ENCODE measurements around the gene DENND4A. TPM values are rescaled to one million over a fixed set of nuclear protein-coding genes. Genes with fewer than 3 reads are reported as not detected.
"Not testable (repeated sequence)": the region's sequence is repeated elsewhere in the genome, so short reads cannot be mapped to it uniquely, and the experiment has no call there.

The DENND4A gene
- total RNA-seq, 1 donor: 35.0 TPM

DNA sequence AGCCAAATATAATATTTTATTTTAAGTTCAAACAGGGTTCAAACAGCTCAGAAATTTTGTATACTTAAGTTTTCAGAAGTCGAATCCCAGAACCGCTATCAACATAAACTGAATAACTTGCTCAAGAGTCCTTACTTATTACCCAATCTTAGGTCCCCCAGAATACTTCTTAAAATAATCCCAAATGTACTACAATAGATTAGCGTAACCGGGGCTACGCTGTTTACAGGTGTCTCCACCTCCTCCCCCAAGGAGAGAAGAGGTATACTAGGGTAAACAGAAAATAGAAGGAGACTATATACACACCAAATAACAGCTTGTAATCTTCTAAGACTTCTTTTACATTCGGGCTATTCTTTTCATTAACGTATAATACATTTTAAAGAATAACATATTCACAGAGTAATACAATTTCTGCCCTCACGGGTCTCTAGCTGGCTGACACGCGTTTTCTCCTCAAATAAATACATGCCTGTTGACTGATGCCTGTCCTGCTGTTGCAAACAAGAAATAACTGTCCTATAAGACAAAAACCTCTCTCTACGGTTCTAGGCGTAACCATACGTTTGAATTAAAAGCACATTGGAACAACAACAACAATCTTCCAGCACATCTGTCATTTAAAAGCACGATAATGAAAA is 1.3 kb downstream of the DENND4A start:
- DNase-seq (ENCODE audit: low read depth in 2 of 3, low spot score in 2 of 3): peak in 1 of 3 donors; percentile 56

DNA sequence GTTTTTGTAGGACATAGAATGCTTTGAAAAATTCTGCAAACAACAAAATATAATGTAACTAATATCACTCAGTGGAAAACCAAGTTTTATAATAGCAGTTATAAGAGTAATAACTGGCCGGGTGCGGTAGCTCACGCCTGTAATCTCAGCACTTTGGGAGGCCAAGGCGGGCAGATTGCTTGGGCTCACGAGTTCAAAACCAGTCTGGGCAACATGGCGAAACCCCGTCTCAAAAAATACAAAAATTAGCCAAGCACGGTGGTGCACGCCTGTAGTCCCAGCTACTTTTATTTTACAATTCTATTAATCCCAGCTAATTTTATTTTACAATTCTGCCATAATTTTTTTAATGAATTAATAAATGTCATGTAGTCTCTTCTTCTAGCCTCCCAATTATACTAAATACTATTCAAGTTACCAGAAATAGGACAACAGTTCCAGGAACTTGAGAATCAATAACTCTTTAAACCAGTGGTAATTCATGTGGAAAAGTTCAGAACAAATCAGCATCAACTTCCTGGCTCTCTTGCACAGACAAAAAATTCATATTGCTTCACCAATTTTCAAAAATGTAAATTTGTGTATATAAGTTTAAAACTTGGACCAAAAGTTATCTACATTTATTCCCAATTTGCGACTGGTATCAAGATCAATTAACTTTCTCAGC is 2.2 kb downstream of the DENND4A start:
- no peak for DNase-seq (ENCODE audit: low read depth in 2 of 3, low spot score in 2 of 3)

GRCh38 chr15:65789105-65789504 is 3.0 kb downstream of the DENND4A start:
- DNase-seq (ENCODE audit: low read depth in 2 of 3, low spot score in 2 of 3): no peak

DNA sequence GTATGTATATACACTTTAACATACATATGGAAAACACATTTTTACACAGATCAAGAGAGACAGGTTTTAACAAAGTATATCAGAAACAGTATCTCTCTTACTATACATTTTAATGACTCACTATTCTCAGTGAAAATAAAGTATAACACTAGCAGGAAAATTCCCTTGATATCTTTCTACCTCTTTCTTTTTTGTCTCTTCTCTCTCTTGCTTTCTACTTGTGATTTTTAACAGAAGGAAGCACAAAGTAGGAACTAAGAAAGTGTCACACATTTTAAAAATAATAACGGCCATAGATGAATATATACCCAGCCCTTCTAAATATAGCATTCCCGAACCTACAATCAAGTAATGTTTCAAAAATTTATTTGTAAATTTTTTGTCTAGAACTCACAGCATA is 4.8 kb downstream of the DENND4A start:
- no peak for DNase-seq (ENCODE audit: low read depth in 2 of 3, low spot score in 2 of 3)

GRCh38 chr15:65785151-65785550 is 6.9 kb downstream of the DENND4A start:
- DNase-seq (ENCODE audit: low read depth in 2 of 3, low spot score in 2 of 3): no peak

DNA sequence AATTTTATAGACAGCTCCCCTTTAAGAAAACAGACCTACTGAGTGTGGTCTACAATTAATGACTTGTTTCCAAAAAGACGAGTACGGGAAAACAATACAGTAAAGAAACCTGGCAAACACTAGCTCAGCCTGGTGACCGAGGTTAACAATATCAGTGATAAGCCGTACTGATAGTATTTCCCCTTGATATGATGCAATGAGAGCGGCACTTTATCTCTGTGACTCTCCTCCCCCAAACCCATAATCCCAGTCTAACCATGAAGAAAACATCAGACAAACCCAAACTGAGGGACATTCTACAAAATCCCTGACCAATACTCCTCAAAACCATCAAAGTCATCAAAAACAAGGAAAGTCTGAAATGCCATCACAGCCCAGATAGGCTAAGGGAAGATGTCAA is 8.2 kb downstream of the DENND4A start:
- no peak for DNase-seq (ENCODE audit: low read depth in 2 of 3, low spot score in 2 of 3)

DNA sequence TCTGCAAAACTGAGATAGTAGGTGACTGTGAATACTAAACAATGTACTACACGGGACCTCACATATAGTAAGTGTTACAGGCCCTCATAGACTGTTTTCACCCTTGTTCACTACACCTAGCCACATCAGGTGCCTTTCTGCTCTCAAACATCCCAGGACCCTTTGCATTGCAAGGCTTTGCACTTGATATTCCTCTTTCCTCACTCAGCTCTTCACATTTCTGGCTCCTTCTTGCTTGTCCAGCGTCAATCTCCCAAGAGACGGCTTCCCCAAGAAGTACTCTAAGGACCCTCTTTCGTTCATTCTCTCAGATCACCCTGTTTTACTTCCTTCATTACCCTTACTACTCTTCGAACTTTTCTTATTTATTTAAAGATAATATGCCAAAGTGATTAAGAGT is 10.0 kb downstream of the DENND4A start:
- DNase-seq (ENCODE audit: low read depth in 2 of 3, low spot score in 2 of 3): no peak

GRCh38 chr15:65778701-65779100 is 13.4 kb downstream of the DENND4A start:
- not testable (repeated sequence) for DNase-seq (ENCODE audit: low read depth in 2 of 3, low spot score in 2 of 3)

DNA sequence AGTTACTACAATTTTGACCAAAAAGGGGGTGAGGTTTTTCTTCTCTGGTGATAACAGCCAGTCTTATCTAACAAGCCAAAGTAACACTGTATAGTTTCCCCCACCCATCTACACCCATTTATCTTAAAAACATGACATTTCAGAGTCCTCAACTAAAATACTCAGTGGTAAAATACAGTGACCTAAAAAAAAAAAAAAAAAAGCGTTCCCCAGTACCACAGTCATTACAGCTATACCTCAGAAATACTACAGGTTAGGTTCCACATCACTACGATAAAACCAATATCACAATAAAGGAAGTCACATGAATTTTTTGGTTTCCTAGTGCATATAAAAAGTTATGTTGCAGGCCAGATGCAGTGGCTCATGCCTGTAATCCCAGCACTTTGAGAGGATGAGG is 13.8 kb downstream of the DENND4A start:
- no peak for DNase-seq (ENCODE audit: low read depth in 2 of 3, low spot score in 2 of 3)

DNA sequence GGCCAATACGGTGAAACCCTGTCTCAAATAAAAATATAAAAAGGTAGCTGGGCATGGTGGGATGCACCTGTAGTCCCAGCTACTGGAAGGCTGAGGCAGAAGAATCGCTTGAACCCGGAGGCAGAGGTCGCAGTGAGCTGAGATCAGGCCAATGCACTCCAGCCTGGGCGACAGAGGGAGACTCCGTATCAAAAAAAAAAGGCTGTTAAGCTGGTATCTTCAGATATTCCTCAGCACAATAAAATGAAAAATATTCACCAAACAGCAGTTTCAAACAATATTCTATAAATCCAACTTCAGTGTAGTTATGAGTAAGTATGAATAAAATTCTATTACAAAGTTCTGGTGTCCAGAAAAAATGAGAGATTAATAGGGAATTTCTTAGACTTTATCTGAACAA is 14.2 kb downstream of the DENND4A start:
- DNase-seq (ENCODE audit: low read depth in 2 of 3, low spot score in 2 of 3): no peak

DNA sequence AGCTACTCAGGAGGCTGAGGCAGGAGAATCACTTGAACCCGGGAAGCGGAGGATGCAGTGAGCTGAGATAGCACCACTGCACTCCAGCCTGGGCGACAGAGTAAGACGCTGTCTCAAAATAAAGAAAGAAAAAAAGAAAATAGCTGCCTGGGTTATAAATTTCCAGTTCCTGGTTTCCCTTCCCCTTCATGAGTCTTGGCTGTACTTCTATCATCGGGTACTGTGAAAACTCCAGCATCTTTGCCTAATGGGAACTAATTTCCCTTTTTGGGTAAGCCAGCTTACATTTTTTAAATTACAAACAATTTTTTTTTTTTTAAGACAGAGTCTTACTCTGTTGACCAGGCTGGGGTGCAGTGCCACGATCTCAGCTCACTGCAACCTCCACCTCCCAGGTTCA is 15.0 kb downstream of the DENND4A start:
- DNase-seq (ENCODE audit: low read depth in 2 of 3, low spot score in 2 of 3): no peak

GRCh38 chr15:65773386-65774111 is 18.5 kb downstream of the DENND4A start:
- no peak for DNase-seq (ENCODE audit: low read depth in 2 of 3, low spot score in 2 of 3)

DNA sequence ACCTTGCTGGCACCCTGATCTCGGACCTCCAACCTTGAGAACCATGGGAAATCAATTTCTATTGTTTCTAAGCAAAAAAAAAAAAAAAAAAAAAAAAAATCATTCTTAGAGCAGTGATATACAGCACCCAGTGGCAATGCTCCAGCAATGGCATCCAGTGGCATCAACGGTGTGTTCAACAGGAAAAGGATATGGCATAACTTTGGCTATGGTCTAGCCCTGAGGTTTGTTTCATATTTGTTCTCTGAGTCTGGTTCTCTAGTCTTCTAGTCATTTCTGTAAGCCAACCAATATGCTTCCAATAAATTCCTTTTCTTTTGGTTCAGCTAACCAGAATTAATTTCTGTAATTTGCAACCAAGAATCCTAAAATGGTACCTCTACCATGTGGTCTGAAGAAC is 19.2 kb downstream of the DENND4A start:
- DNase-seq (ENCODE audit: low read depth in 2 of 3, low spot score in 2 of 3): no peak

DNA sequence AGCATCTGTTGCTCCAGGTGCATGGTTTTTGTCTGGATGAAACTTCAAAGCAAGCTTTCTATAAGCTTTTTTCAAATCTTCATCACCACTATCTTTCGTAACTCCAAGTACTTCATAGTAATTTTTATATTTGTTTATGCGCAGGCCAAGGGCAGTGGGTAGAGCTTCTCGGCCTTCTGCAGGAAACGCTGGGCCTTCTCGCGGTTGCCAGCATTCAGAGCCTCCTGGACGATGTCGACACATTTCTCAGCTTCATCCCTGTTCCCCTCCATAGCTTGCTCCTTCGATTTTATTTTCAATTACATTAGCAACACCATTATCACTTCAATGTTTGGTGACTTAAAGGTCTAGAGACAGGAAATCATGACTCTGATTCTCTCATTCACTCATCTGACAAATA is 20.2 kb downstream of the DENND4A start:
- no peak for DNase-seq (ENCODE audit: low read depth in 2 of 3, low spot score in 2 of 3)

DNA sequence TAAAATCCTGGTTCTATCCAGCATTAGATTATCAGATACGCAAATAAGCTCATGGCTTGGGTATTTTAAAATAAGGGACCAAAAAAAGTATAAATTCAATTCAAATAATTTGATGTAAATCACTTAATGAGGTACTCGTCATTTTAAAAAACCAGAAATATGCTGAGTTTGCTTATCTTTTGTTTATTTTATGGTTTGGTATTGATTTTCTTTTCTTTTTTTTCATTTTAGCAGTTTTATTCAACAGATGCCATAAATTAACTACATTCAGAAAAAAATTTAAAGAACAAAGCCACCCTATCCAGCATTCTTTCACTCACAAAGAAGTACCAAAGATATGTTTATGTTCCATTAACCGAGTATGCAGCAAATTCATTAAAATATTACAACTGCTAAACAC is 22.6 kb downstream of the DENND4A start:
- no peak for DNase-seq (ENCODE audit: low read depth in 2 of 3, low spot score in 2 of 3)

- DNase-seq (ENCODE audit: low read depth in 2 of 3, low spot score in 2 of 3): no peak
These were observed 24.2 kb downstream of the DENND4A start for GRCh38 chr15:65767895-65768294.

GRCh38 chr15:65767264-65767595 is 24.9 kb downstream of the DENND4A start:
- DNase-seq (ENCODE audit: low read depth in 2 of 3, low spot score in 2 of 3): no peak

DNA sequence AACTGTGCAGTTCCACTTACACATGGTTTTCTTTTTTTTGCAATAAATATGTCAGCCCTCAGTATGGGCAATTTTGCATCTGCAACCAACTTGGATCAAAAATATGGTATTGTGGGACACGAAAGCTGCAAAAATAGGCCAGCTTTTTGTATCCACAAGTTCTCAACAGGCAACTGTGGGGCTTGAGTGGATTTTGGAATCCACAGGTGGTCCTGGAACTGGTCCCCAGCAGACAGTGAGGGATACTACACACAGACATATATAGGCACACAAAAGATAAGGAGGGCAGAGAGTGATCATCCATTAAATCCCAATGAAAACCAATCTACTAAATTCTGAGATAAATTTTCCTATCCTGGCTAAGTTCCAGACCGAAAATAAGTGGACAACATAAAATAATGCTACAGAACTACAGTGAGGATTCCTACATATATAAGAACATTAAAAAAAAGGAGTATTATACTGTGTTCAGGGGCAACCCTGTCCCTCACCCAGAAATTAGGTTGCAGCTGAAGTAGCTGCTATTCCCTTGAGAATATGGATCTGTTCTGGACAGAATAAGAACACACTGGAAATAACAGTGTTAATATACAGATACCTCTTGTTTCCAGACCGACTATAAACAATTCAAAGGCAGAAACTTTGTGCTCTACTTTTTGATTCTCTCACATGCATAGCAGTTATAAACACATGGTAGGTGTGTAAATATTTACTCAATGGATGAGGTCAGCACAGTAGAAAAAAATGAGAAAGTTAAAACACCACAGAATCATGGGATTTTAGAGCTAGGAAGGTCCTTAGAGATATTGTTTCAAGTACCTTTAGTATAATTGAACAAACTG is 25.4 kb downstream of the DENND4A start:
- DNase-seq (ENCODE audit: low read depth in 2 of 3, low spot score in 2 of 3): no peak

DNA sequence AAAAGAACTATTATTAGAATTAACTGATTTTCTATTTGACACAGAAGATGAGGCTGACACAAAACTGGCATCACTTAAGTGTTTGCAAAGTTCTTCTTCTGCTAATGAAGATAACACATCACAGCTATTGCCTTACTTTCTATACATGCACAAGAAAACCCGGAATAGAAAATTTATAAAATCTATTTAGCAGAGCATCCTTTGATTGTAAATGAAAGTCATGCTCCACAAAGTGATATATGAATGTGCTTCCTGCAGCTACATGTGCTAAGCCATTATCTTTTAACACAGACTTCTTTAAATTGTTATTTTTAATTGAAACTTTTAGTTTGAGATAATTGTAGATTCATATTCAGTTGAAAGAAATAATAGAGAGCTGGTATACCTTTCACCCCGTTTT is 27.0 kb downstream of the DENND4A start:
- peak in 1 of 3 donors; percentile 59 for DNase-seq (ENCODE audit: low read depth in 2 of 3, low spot score in 2 of 3)

DNA sequence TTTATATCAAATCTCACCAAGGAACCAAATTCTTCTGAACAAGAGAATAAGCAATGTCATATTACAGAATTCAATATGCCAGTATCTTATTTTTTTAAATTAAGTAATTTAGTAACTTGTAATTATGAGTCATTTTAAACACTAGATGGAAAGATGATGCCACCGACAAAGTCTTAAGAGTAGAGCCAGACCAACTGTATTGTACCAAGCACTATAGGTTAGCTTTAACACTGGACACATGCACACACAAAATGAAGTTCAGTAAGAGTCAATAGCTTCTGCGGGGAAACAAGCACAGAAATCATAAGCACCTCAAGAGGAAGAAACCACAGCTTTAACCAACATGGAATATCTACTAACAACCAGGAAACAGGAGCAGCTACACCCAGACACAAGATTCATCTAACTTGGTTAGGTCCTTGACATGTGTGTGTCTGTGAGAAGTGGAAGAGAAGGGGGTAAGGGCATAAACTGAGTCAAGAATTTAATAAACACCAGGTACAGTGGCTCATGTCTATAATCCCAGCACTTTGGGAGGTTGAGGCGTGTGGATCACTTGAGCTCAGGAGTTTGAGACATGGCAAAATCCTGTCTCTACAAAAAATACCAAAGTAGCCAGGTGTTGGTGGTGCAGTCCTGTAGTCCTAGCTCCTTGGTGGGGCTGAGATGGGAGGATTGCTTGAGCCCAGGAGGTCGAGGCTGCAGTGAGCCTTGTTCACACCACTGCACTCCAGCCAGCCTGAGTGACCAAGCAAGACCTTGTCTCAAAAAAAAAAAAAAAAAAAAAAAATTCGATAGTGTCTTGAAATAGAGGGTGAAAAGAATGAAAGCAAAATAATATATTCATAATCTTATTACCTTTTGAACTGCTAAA is 28.9 kb downstream of the DENND4A start:
- DNase-seq (ENCODE audit: low read depth in 2 of 3, low spot score in 2 of 3): no peak

Measured in hematopoietic multipotent progenitor cell (in vitro differentiated cells).